ENCODE results near the gene GRM8. TPM values are rescaled to one million over a fixed set of nuclear protein-coding genes. Genes with fewer than 3 reads are reported as not detected.

GRM8 gene
- total and polyA plus RNA-seq, 4 experiments from 2014 or later: not detected

DNA sequence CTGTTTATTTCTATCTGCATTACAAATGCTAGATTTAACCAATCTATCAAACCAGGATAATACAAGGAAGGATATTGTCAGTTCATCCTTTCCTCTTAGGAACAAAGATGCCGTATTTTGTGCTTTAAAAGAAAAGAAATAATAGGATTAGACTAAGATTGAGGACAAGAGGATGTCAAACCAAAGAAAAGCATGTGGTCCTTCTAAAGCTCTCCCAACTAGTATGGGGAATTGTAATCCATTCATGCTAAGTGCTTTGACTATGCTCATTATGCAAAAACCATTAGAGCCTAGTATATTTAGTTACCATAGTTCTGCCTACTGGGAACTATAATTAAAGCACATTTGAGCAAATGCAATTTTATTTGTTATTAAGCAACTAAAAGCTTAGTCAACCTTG, 280.2 kb downstream of the GRM8 start:
- H3K9me3 Mint-ChIP-seq: no peaks in the 10 kb centered on the region
- no peak overlapping the region for H3K4me3 Mint-ChIP-seq
- Histone ChIP-seq H3K27ac (ENCODE audit: low read depth, low read length) (no peak overlapping the region), H3K9me3 (ENCODE audit: control insufficient read depth in 1 of 2, low read length in 2 of 2) (no peaks in the 10 kb centered on the region), H3K27me3 (ENCODE audit: insufficient read depth, low read length) (no peaks in the 10 kb centered on the region), H3K4me1 (ENCODE audit: insufficient read depth, low read length) (no peaks in the 10 kb centered on the region), H3K36me3 (ENCODE audit: insufficient read depth, low read length) (no peaks in the 10 kb centered on the region), H3K4me3 (ENCODE audit: low read length in 2 of 2) (no peak overlapping the region)
- intact Hi-C loops (cut with micrococcal nuclease): no loop called here
- no peak overlapping the region for H3K27ac Mint-ChIP-seq
- no peak for DNase-seq
- ChIA-PET POLR2A (ENCODE audit: partially characterized antibody) (no interaction called here), CTCF (ENCODE audit: partially characterized antibody) (no interaction called here)
- H3K27me3 Mint-ChIP-seq: peaks cover 0 to 3% of the 10 kb centered on the region in 2 donors
- no peaks in the 10 kb centered on the region for H3K36me3 Mint-ChIP-seq
- H3K4me1 Mint-ChIP-seq: no peaks in the 10 kb centered on the region

DNA sequence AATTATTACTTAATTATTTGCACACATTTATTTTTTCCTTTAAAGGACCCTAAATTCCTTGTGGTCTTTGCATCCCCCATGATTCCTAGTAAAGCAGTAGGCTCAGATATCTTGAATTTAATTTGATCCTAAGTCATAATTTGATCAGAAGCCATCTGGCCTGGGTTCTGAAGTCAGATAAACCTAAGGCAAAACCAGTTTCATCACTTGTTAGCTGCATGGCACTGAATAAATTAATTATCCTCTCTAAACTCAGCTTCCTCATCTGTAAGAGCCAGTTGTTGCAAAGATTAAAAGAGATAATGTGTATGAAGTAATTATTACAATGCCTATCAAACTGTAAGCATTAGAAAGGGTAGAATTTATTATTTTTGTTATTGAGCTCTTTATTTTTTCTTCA, 293.1 kb downstream of the GRM8 start:
- intact Hi-C loops (cut with micrococcal nuclease): no loop called here
- ChIA-PET CTCF (ENCODE audit: partially characterized antibody) (no interaction called here), POLR2A (ENCODE audit: partially characterized antibody) (no interaction called here)
- Histone ChIP-seq H3K9me3 (ENCODE audit: control insufficient read depth in 1 of 2, low read length in 2 of 2) (no peaks in the 10 kb centered on the region), H3K36me3 (ENCODE audit: insufficient read depth, low read length) (no peaks in the 10 kb centered on the region), H3K27me3 (ENCODE audit: insufficient read depth, low read length) (no peaks in the 10 kb centered on the region), H3K4me1 (ENCODE audit: insufficient read depth, low read length) (no peaks in the 10 kb centered on the region), H3K27ac (ENCODE audit: low read depth, low read length) (no peak overlapping the region), H3K4me3 (ENCODE audit: low read length in 2 of 2) (no peak overlapping the region)
- no peaks in the 10 kb centered on the region for H3K9me3 Mint-ChIP-seq
- DNase-seq: no peak
- no peak overlapping the region for H3K4me3 Mint-ChIP-seq
- no peaks in the 10 kb centered on the region for H3K4me1 Mint-ChIP-seq
- H3K27me3 Mint-ChIP-seq: no peaks in the 10 kb centered on the region
- no peak overlapping the region for H3K27ac Mint-ChIP-seq
- H3K36me3 Mint-ChIP-seq: no peaks in the 10 kb centered on the region

DNA sequence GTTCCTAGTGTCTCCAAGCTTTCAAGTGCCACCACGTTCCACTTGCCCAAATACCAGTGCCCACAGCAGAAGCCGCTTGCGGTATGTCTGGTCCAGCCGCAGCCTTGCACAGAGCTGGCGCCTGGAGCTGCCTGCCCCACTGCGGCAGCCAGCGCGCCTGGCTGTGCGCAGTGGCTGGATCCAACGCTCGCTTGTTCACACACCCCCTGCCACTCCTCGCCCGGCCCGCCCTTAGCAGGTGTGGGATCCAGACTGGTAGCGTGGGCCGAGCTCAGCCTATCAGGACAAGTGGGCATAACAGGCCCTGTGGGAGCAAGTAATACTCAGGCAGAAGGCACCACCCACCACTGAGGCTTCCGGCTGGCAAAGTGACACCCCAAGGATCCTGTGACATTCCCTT, 294.4 kb downstream of the GRM8 start:
- H3K36me3 ChIP-seq (ENCODE audit: insufficient read depth, low read length): no peaks in the 10 kb centered on the region
- Mint-ChIP-seq H3K4me3 (no peak overlapping the region), H3K36me3 (no peaks in the 10 kb centered on the region), H3K9me3 (no peaks in the 10 kb centered on the region), H3K27me3 (peaks cover 0 to 2% of the 10 kb centered on the region in 2 donors), H3K27ac (no peak overlapping the region), H3K4me1 (no peaks in the 10 kb centered on the region)
- POLR2A ChIA-PET (ENCODE audit: partially characterized antibody): no interaction called here
- H3K4me3 ChIP-seq (ENCODE audit: low read length in 2 of 2): no peak overlapping the region
- no peaks in the 10 kb centered on the region for H3K4me1 ChIP-seq (ENCODE audit: insufficient read depth, low read length)
- CTCF ChIA-PET (ENCODE audit: partially characterized antibody): no interaction called here
- no peaks in the 10 kb centered on the region for H3K9me3 ChIP-seq (ENCODE audit: control insufficient read depth in 1 of 2, low read length in 2 of 2)
- H3K27ac ChIP-seq (ENCODE audit: low read depth, low read length): no peak overlapping the region
- DNase-seq: no peak
- H3K27me3 ChIP-seq (ENCODE audit: insufficient read depth, low read length): no peaks in the 10 kb centered on the region
- intact Hi-C loops (cut with micrococcal nuclease): no loop called here

DNA sequence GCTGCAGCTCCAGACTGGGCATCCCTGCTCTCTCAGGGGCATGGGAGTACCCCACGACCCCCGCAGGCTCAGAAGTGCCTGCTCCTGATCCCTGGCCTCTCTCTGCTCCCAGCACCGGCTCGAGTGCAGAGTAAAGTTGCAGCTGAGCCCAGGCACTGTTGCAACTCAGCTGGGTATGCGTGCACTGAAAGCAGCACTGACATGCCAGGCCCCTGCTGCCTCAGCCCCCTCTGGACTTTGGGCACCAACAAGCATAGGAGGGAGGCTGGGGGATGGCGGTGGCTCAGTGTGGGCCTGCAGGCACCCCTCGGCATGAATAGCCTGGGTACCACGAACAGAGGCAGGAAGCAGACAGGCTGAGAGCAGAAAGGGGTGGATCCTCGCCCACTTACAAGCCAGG, 295.3 kb downstream of the GRM8 start:
- H3K27me3 ChIP-seq (ENCODE audit: insufficient read depth, low read length): no peaks in the 10 kb centered on the region
- H3K4me3 ChIP-seq (ENCODE audit: low read length in 2 of 2): no peak overlapping the region
- H3K27ac Mint-ChIP-seq: no peak overlapping the region
- no peaks in the 10 kb centered on the region for H3K36me3 Mint-ChIP-seq
- H3K36me3 ChIP-seq (ENCODE audit: insufficient read depth, low read length): no peaks in the 10 kb centered on the region
- H3K4me1 ChIP-seq (ENCODE audit: insufficient read depth, low read length): no peaks in the 10 kb centered on the region
- peak in 1 of 5 donors; percentile 26 for DNase-seq
- no peak overlapping the region for H3K27ac ChIP-seq (ENCODE audit: low read depth, low read length)
- peaks cover 0 to 2% of the 10 kb centered on the region in 2 donors for H3K27me3 Mint-ChIP-seq
- H3K9me3 Mint-ChIP-seq: no peaks in the 10 kb centered on the region
- intact Hi-C loops (cut with micrococcal nuclease): no loop called here
- ChIA-PET CTCF (ENCODE audit: partially characterized antibody) (no interaction called here), POLR2A (ENCODE audit: partially characterized antibody) (no interaction called here)
- no peaks in the 10 kb centered on the region for H3K9me3 ChIP-seq (ENCODE audit: control insufficient read depth in 1 of 2, low read length in 2 of 2)
- H3K4me3 Mint-ChIP-seq: no peak overlapping the region
- H3K4me1 Mint-ChIP-seq: no peaks in the 10 kb centered on the region

DNA sequence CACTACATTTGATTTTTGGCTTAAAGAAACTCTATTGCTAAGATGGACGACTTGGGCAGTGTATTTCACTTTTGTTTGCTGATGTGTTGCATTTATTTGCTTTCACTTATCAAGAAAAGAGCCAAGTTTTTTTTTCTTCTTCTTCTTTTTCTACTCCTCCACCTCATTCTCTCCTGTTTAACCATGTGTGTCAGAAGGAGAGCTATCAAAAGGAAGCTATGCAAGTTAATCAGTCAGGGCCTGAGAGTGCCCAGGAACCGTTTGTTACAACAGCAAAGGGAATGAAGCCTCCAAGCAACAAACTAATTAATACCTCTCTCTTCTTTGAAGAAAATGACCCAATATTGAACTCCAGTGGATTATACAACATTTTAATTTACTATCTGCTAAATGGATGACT, 299.3 kb downstream of the GRM8 start:
- Mint-ChIP-seq H3K4me1 (no peaks in the 10 kb centered on the region), H3K36me3 (no peaks in the 10 kb centered on the region), H3K27ac (no peak overlapping the region), H3K27me3 (peaks cover 3 to 9% of the 10 kb centered on the region in 2 donors), H3K4me3 (no peak overlapping the region), H3K9me3 (peaks cover 0 to 2% (median 0%) of the 10 kb centered on the region in 8 donors)
- no peaks in the 10 kb centered on the region for H3K9me3 ChIP-seq (ENCODE audit: control insufficient read depth in 1 of 2, low read length in 2 of 2)
- no peak overlapping the region for H3K27ac ChIP-seq (ENCODE audit: low read depth, low read length)
- no peak for DNase-seq
- H3K27me3 ChIP-seq (ENCODE audit: insufficient read depth, low read length): no peaks in the 10 kb centered on the region
- intact Hi-C loops (cut with micrococcal nuclease): no loop called here
- POLR2A ChIA-PET (ENCODE audit: partially characterized antibody): no interaction called here
- no peak overlapping the region for H3K4me3 ChIP-seq (ENCODE audit: low read length in 2 of 2)
- no peaks in the 10 kb centered on the region for H3K4me1 ChIP-seq (ENCODE audit: insufficient read depth, low read length)
- no peaks in the 10 kb centered on the region for H3K36me3 ChIP-seq (ENCODE audit: insufficient read depth, low read length)
- CTCF ChIA-PET (ENCODE audit: partially characterized antibody): no interaction called here

DNA sequence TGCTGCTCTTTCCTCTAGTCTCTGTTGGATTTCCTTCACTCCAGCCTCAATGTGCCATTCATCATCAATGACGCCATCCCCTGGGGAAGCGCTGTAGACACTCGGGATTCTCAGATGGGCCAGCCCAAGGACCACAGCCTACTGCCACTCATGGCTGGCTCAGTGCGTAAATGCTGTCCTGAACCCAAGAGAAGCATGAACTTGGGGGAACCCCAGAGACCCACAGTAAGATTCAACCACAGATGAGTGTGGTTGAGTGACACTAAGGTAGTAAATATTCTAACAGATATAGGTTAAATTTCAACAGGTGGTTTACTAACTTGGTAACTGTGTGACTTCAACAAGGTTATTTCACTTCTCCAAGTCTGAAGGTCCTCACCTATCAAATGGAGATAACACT, 304.1 kb downstream of the GRM8 start:
- Mint-ChIP-seq H3K4me3 (no peak overlapping the region), H3K27me3 (peaks cover 3 to 7% of the 10 kb centered on the region in 2 donors), H3K9me3 (peaks cover 0 to 2% (median 0%) of the 10 kb centered on the region in 8 donors), H3K4me1 (no peaks in the 10 kb centered on the region), H3K36me3 (no peaks in the 10 kb centered on the region), H3K27ac (no peak overlapping the region)
- no peaks in the 10 kb centered on the region for H3K27me3 ChIP-seq (ENCODE audit: insufficient read depth, low read length)
- intact Hi-C loops (cut with micrococcal nuclease): no loop called here
- no peak overlapping the region for H3K27ac ChIP-seq (ENCODE audit: low read depth, low read length)
- no peak overlapping the region for H3K4me3 ChIP-seq (ENCODE audit: low read length in 2 of 2)
- H3K9me3 ChIP-seq (ENCODE audit: control insufficient read depth in 1 of 2, low read length in 2 of 2): no peaks in the 10 kb centered on the region
- H3K4me1 ChIP-seq (ENCODE audit: insufficient read depth, low read length): no peaks in the 10 kb centered on the region
- DNase-seq: no peak
- no peaks in the 10 kb centered on the region for H3K36me3 ChIP-seq (ENCODE audit: insufficient read depth, low read length)
- POLR2A ChIA-PET (ENCODE audit: partially characterized antibody): no interaction called here
- CTCF ChIA-PET (ENCODE audit: partially characterized antibody): no interaction called here

DNA sequence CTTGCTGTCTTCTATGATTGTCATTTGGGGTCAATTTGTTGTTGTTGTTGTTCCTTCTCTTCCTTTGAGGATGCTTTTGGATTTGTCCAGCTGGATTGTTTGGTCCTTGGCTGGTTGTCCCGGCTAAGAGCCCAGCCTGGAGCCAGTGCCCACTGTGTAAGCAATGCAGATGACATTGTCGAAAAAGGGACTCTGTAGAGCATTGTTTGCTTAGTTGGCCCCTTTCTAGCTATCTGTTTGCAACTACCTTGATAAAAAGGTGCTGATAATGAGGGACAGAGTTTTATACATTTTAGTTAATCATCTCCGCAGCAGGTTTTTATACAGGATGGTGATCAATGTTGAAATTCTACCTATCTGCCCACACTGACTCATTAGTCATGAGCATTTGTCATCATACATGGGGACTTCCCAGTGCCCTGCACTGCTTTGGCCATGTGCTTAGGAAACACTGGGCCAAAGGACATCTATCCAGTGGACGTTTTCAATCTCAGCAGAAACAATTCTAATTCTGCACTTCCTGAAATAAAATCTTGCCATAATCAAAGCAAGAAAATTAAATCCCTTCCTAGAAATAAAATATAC, 311.9 kb downstream of the GRM8 start:
- POLR2A ChIA-PET (ENCODE audit: partially characterized antibody): no interaction called here
- CTCF ChIA-PET (ENCODE audit: partially characterized antibody): no interaction called here
- H3K27me3 Mint-ChIP-seq: no peaks in the 10 kb centered on the region

DNA sequence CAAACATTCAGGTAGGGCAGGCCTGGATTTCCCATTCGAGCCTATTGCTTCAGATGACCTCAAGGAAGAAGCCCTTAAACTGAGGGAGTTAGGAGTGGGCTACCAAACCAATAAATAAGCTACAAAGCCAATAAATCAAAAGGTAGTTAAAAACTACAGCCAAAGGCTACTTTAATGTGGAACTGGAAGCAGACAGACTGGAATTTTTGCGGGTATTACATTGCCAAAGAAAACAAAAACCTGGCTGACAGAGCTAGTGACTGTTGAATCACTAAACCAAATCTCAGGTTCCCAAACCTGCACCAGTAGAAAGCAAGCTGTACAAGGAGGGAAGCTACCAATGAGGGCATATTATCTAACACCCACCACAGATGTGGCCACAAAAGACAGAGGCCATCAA, 315.6 kb downstream of the GRM8 start:
- no peaks in the 10 kb centered on the region for H3K4me1 ChIP-seq (ENCODE audit: insufficient read depth, low read length)
- POLR2A ChIA-PET (ENCODE audit: partially characterized antibody): no interaction called here
- H3K36me3 ChIP-seq (ENCODE audit: insufficient read depth, low read length): no peaks in the 10 kb centered on the region
- no peak overlapping the region for H3K4me3 ChIP-seq (ENCODE audit: low read length in 2 of 2)
- no peaks in the 10 kb centered on the region for H3K9me3 Mint-ChIP-seq
- CTCF ChIA-PET (ENCODE audit: partially characterized antibody): no interaction called here
- no peak for DNase-seq
- H3K4me1 Mint-ChIP-seq: no peaks in the 10 kb centered on the region
- intact Hi-C loops (cut with micrococcal nuclease): no loop called here
- no peak overlapping the region for H3K27ac Mint-ChIP-seq
- no peak overlapping the region for H3K27ac ChIP-seq (ENCODE audit: low read depth, low read length)
- no peaks in the 10 kb centered on the region for H3K27me3 ChIP-seq (ENCODE audit: insufficient read depth, low read length)
- H3K9me3 ChIP-seq (ENCODE audit: control insufficient read depth in 1 of 2, low read length in 2 of 2): no peaks in the 10 kb centered on the region
- no peak overlapping the region for H3K4me3 Mint-ChIP-seq
- no peaks in the 10 kb centered on the region for H3K36me3 Mint-ChIP-seq
- no peaks in the 10 kb centered on the region for H3K27me3 Mint-ChIP-seq

More for the DNA sequence above, 311.9 kb downstream of the GRM8 start:
- no peak overlapping the region for H3K4me3 ChIP-seq (ENCODE audit: low read length in 2 of 2)
- no peak for DNase-seq
- no peaks in the 10 kb centered on the region for H3K4me1 ChIP-seq (ENCODE audit: insufficient read depth, low read length)
- Mint-ChIP-seq H3K4me1 (no peaks in the 10 kb centered on the region), H3K4me3 (no peak overlapping the region), H3K36me3 (no peaks in the 10 kb centered on the region), H3K9me3 (no peaks in the 10 kb centered on the region), H3K27ac (no peak overlapping the region)
- no peaks in the 10 kb centered on the region for H3K36me3 ChIP-seq (ENCODE audit: insufficient read depth, low read length)
- H3K27me3 ChIP-seq (ENCODE audit: insufficient read depth, low read length): no peaks in the 10 kb centered on the region
- H3K27ac ChIP-seq (ENCODE audit: low read depth, low read length): no peak overlapping the region
- intact Hi-C loops (cut with micrococcal nuclease): no loop called here
- no peaks in the 10 kb centered on the region for H3K9me3 ChIP-seq (ENCODE audit: control insufficient read depth in 1 of 2, low read length in 2 of 2)
